H1 (cell line): Measurements from ENCODE around the gene SPTB. TPM values are rescaled to one million over a fixed set of nuclear protein-coding genes. Genes with fewer than 3 reads are reported as not detected.

Source experiments
- CTCF ChIA-PET: fragments of 300-600 bp; sonication (Branson Sonifier 250); formaldehyde crosslinking; loops from one replicate; lab custom pipeline; 2021; ENCODE audit not compliant: partially characterized antibody; lab: Charles Lee
- POLR2A ChIA-PET: fragments of 300-600 bp; sonication (Branson Sonifier 250); formaldehyde crosslinking; loops from one replicate; lab custom pipeline; 2021; ENCODE audit warnings: inconsistent platforms; ENCODE audit not compliant: partially characterized antibody; lab: Charles Lee
- DNase-seq, 2 experiments: peaks; one replicate each; pipeline versions ENCODE4 v3.0.0 to v3.0.0-alpha.2; 2010 to 2022; ENCODE audit warnings: low spot score in 2 of 2, low read depth in 1 of 2, mixed read lengths in 1 of 2
- FAIRE-seq: peaks from 2 replicates; lab custom pipeline; 2011; peaks lifted over from hg19 to GRCh38; lab: Jason Lieb, UNC
- H2AFZ ChIP-seq: 2 replicates; pipeline ENCODE4 v1.8.1; 2012; ENCODE audit warnings: low read length, inconsistent platforms
- H2AK5ac ChIP-seq: 2 replicates; pipeline ENCODE4 v1.6.1; 2013; ENCODE audit warnings: low read depth, low read length
- H2BK120ac ChIP-seq: replicated peaks from 2 replicates; pipeline ENCODE3; 2013; ENCODE audit warnings: low read depth, low read length, inconsistent platforms
- H2BK12ac ChIP-seq: 2 replicates; pipeline ENCODE4 v1.6.1; 2013; ENCODE audit warnings: low read depth, low read length
- H2BK15ac ChIP-seq: 2 replicates; pipeline ENCODE4 v1.6.1; 2013; ENCODE audit warnings: low read length
- H2BK20ac ChIP-seq: 2 replicates; pipeline ENCODE4 v1.6.1; 2013; ENCODE audit warnings: low read length
- H2BK5ac ChIP-seq: 2 replicates; pipeline ENCODE4 v1.6.1; 2013; ENCODE audit warnings: low read depth, low read length
- H3K14ac ChIP-seq: 2 replicates; pipeline ENCODE4 v1.6.1; 2013; ENCODE audit warnings: inconsistent platforms; ENCODE audit not compliant: insufficient read length
- H3K18ac ChIP-seq: 2 replicates; pipeline ENCODE4 v1.6.1; 2013; ENCODE audit warnings: low read length; ENCODE audit errors: extremely low read depth
- H3K23ac ChIP-seq: 2 replicates; pipeline ENCODE4 v1.6.1; 2013; ENCODE audit warnings: inconsistent platforms; ENCODE audit not compliant: insufficient read length
- H3K23me2 ChIP-seq: 2 replicates; pipeline ENCODE4 v1.6.1; 2013; ENCODE audit warnings: low read depth, low read length
- H3K27ac ChIP-seq: 2 replicates; pipeline ENCODE4 v1.6.1; 2011; ENCODE audit warnings: low read depth, low read length, inconsistent platforms
- H3K27me3 ChIP-seq, 4 experiments: replicated peaks in 1 of 4; 1 replicate in 1 of 4; 2 replicates in 3 of 4; pipeline versions ENCODE4 v1.6.1 to v1.8.1; 2011 to 2013; ENCODE audit warnings: low read length in 3 of 4, mild to moderate bottlenecking in 3 of 4, inconsistent platforms in 2 of 4, mixed read lengths in 2 of 4, moderate library complexity in 1 of 4; ENCODE audit not compliant: control insufficient read depth in 3 of 4, insufficient read depth in 3 of 4; ENCODE audit errors: extremely low read depth in 1 of 4
- H3K36me3 ChIP-seq, 4 experiments: 2 replicates each; pipeline versions ENCODE4 v1.6.1 to v1.8.1; 2011 to 2013; ENCODE audit warnings: mild to moderate bottlenecking in 4 of 4, low read length in 3 of 4, moderate library complexity in 2 of 4, control low read depth in 1 of 4, inconsistent platforms in 1 of 4; ENCODE audit not compliant: insufficient read depth in 4 of 4, control insufficient read depth in 2 of 4
- H3K4ac ChIP-seq: replicated peaks from 2 replicates; pipeline ENCODE3; 2013; ENCODE audit warnings: low read length, low read depth, mixed read lengths, inconsistent platforms; ENCODE audit not compliant: insufficient read length
- H3K4me1 ChIP-seq, 4 experiments: replicated peaks in 1 of 4; 1 replicate in 1 of 4; 2 replicates in 3 of 4; pipeline versions ENCODE4 v1.6.1 to v1.8.1; 2011 to 2013; ENCODE audit warnings: low read length in 3 of 4, inconsistent platforms in 2 of 4, mixed read lengths in 1 of 4; ENCODE audit not compliant: insufficient read depth in 4 of 4, control insufficient read depth in 3 of 4
- H3K4me2 ChIP-seq, 2 experiments: 2 replicates each; pipeline versions ENCODE4 v1.6.1 to v1.8.1; 2011 to 2013; ENCODE audit warnings: low read depth in 2 of 2, low read length in 2 of 2, control low read depth in 1 of 2, inconsistent platforms in 1 of 2, mild to moderate bottlenecking in 1 of 2; ENCODE audit not compliant: insufficient read depth in 1 of 2
- H3K4me3 ChIP-seq, 4 experiments: fragments of 200-600, 300-600 bp in 1 of 4; sonication (generic), shearing (Covaris generic), sonication (Bioruptor Twin) in 1 of 4; 2 replicates each; pipeline versions ENCODE4 v1.5.1 to v1.8.1; 2011 to 2016; ENCODE audit warnings: low read length in 4 of 4, low read depth in 3 of 4, control low read depth in 2 of 4, inconsistent platforms in 2 of 4, mild to moderate bottlenecking in 2 of 4, mixed read lengths in 1 of 4, moderate library complexity in 1 of 4; ENCODE audit not compliant: insufficient read depth in 2 of 4; ENCODE audit errors: extremely low read depth in 1 of 4
- H3K56ac ChIP-seq: replicated peaks from 2 replicates; pipeline ENCODE3; 2013; ENCODE audit warnings: low read depth, mild to moderate bottlenecking, mixed read lengths, low read length, inconsistent platforms; ENCODE audit not compliant: insufficient read length
- H3K79me1 ChIP-seq: 2 replicates; pipeline ENCODE4 v1.6.1; 2013; ENCODE audit warnings: low read depth, low read length, control low read depth
- H3K79me2 ChIP-seq, 2 experiments: 2 replicates each; pipeline versions ENCODE4 v1.6.1 to v1.8.1; 2012 to 2013; ENCODE audit warnings: low read length in 2 of 2, mild to moderate bottlenecking in 2 of 2, inconsistent platforms in 1 of 2; ENCODE audit not compliant: insufficient read depth in 2 of 2, control insufficient read depth in 1 of 2
- H3K9ac ChIP-seq, 4 experiments: replicated peaks in 1 of 4; 1 replicate in 1 of 4; 2 replicates in 3 of 4; pipeline versions ENCODE4 v1.6.1 to v1.8.1; 2011 to 2013; ENCODE audit warnings: low read depth in 3 of 4, low read length in 3 of 4, control low read depth in 2 of 4, mild to moderate bottlenecking in 2 of 4, moderate library complexity in 2 of 4, inconsistent platforms in 1 of 4; ENCODE audit errors: extremely low read depth in 1 of 4
- H3K9me3 ChIP-seq, 2 experiments: 2 replicates each; pipeline versions ENCODE4 v1.6.1 to v1.8.1; 2012 to 2013; ENCODE audit warnings: mild to moderate bottlenecking in 2 of 2, moderate library complexity in 2 of 2, control low read depth in 1 of 2, inconsistent platforms in 1 of 2, low read depth in 1 of 2, low read length in 1 of 2, mixed read lengths in 1 of 2; ENCODE audit not compliant: insufficient read depth in 2 of 2
- H4K20me1 ChIP-seq, 2 experiments: replicated peaks in 1 of 2; 2 replicates each; pipeline versions ENCODE3 to v1.8.1; 2011 to 2013; ENCODE audit warnings: inconsistent platforms in 2 of 2, low read length in 2 of 2, mild to moderate bottlenecking in 1 of 2; ENCODE audit not compliant: insufficient read depth in 2 of 2, control insufficient read depth in 1 of 2
- H4K5ac ChIP-seq: 2 replicates; pipeline ENCODE4 v1.6.1; 2013; ENCODE audit warnings: low read length, low read depth, mixed read lengths, inconsistent platforms; ENCODE audit not compliant: insufficient read length
- H4K8ac ChIP-seq: 2 replicates; pipeline ENCODE4 v1.8.0; 2013; ENCODE audit warnings: mild to moderate bottlenecking, moderate library complexity, low read length, inconsistent platforms; ENCODE audit not compliant: insufficient read depth; ENCODE audit errors: extremely low read depth
- H4K91ac ChIP-seq: replicated peaks from 2 replicates; pipeline ENCODE3; 2013; ENCODE audit warnings: low read length, mixed read lengths, inconsistent platforms; ENCODE audit not compliant: insufficient read length
- CBX8 ChIP-seq: fragments of 300-800, 300-1000 bp; sonication (generic); IDR thresholded peaks from 2 replicates; pipeline ENCODE4 v1.7.1; 2016; ENCODE audit warnings: low read depth, low read length, borderline replicate concordance
- CEBPB ChIP-seq: IDR thresholded peaks from 2 replicates; pipeline ENCODE4 v1.6.1; 2012; ENCODE audit warnings: low read depth, low read length
- CHD2 ChIP-seq: IDR thresholded peaks from 2 replicates; pipeline ENCODE4 v1.6.1; 2012; ENCODE audit warnings: low read length, improper control_type of control experiment
- CTBP2 ChIP-seq: IDR thresholded peaks from 2 replicates; pipeline ENCODE4 v1.7.0; 2011; ENCODE audit warnings: borderline replicate concordance, mild to moderate bottlenecking, moderate library complexity, mixed read lengths, low read length; ENCODE audit not compliant: insufficient read depth, insufficient read length
- EGR1 ChIP-seq: IDR thresholded peaks from 2 replicates; pipeline ENCODE4 v1.6.1; 2011; ENCODE audit warnings: low read depth, low read length, borderline replicate concordance
- GTF2F1 ChIP-seq: IDR thresholded peaks from 2 replicates; pipeline ENCODE4 v1.6.1; 2012; ENCODE audit warnings: low read depth, low read length, improper control_type of control experiment, borderline replicate concordance
- HDAC6 ChIP-seq: IDR thresholded peaks from one replicate; pipeline ENCODE4 v1.7.1; 2012; ENCODE audit warnings: low read depth, mild to moderate bottlenecking, inconsistent platforms, low read length, moderate library complexity
- KDM5A ChIP-seq: fragments of 200-600 bp; IDR thresholded peaks from 2 replicates; pipeline ENCODE4 v1.7.1; 2012; ENCODE audit warnings: mild to moderate bottlenecking, low read length, inconsistent platforms, mixed read lengths
- NRF1 ChIP-seq: IDR thresholded peaks from 2 replicates; pipeline ENCODE4 v1.6.1; 2011; ENCODE audit warnings: mild to moderate bottlenecking, low read depth, low read length, improper control_type of control experiment
- PHF8 ChIP-seq: fragments of 200-600 bp; sonication (generic); conservative IDR thresholded peaks from 2 replicates; pipeline ENCODE4 v1.7.1; 2012; ENCODE audit warnings: low read depth, mild to moderate bottlenecking, inconsistent platforms, low read length, moderate library complexity
- POLR2A ChIP-seq, 2 experiments: IDR thresholded peaks; 1 replicate in 1 of 2; 2 replicates in 1 of 2; pipeline ENCODE4 v1.6.1; 2011; ENCODE audit warnings: low read depth in 2 of 2, low read length in 2 of 2, mild to moderate bottlenecking in 2 of 2; ENCODE audit errors: control extremely low read depth in 1 of 2
- POLR2AphosphoS5 ChIP-seq: IDR thresholded peaks from 2 replicates; pipeline ENCODE4 v1.6.1; 2011; ENCODE audit warnings: low read depth, low read length
- SP4 ChIP-seq: IDR thresholded peaks from 2 replicates; pipeline ENCODE4 v1.6.1; 2012; ENCODE audit warnings: low read length, inconsistent platforms
- TAF1 ChIP-seq: IDR thresholded peaks from 2 replicates; pipeline ENCODE4 v1.6.1; 2011; ENCODE audit warnings: mild to moderate bottlenecking, low read depth, low read length
- TAF7 ChIP-seq: optimal IDR thresholded peaks from 2 replicates; pipeline ENCODE3; 2011; ENCODE audit warnings: low read depth, mild to moderate bottlenecking, inconsistent platforms, low read length, moderate library complexity, borderline replicate concordance
- TBP ChIP-seq: IDR thresholded peaks from 2 replicates; pipeline ENCODE4 v1.6.1; 2011; ENCODE audit warnings: low read depth, low read length, improper control_type of control experiment
- TEAD4 ChIP-seq: IDR thresholded peaks from 2 replicates; pipeline ENCODE4 v1.6.1; 2012; ENCODE audit warnings: low read depth, low read length, inconsistent platforms, mixed read lengths
- WGBS, 2 experiments: shearing (Covaris generic) in 1 of 2; methylation state at CpG; one replicate each; pipeline versions ENCODE4 v1.1.6 to v1.1.7; 2013 to 2015; ENCODE audit warnings: low lambda C conversion rate in 2 of 2, mixed read lengths in 2 of 2, inconsistent platforms in 1 of 2, low coverage in 1 of 2, missing lambda C conversion rate in 1 of 2; ENCODE audit not compliant: insufficient replicate concordance in 2 of 2, insufficient coverage in 1 of 2, insufficient read length in 1 of 2; ENCODE audit errors: extremely low coverage in 1 of 2, missing lambda C conversion rate in 1 of 2; 5-methylcytosine and 5-hydroxymethylcytosine counted together
- polyA plus RNA-seq, 7 experiments: library from polyadenylated mRNA; depleted of rRNA in 3 of 7; stranded (reverse) in 5 of 7; unstranded in 2 of 7; fragments of >200 nt in 5 of 7; fragments of 200-250 nt in 2 of 7; gene quantifications; 1 replicate in 5 of 7; 2 replicates in 1 of 7; 4 replicates in 1 of 7; pipeline versions ENCODE4 v1.2.1 to v1.2.3, GENCODE V29; 2011 to 2013; ENCODE audit warnings: missing spikeins in 2 of 7, mixed read lengths in 2 of 7
- total RNA-seq: library from RNA; stranded (reverse); fragmentation: NEBNext Ultra II Directional; extraction: Animal tissue kit (Norgen Biotek cat#: 25700); gene quantifications from 2 replicates; pipeline ENCODE4 v1.2.1, GENCODE V29; 2021

SPTB gene
- total and polyA plus RNA-seq, 2 of the 8 experiments (the other 6 are each of a cell fraction or from before 2014, with no cell fraction given), result 0.30 to 2.4 TPM

DNA sequence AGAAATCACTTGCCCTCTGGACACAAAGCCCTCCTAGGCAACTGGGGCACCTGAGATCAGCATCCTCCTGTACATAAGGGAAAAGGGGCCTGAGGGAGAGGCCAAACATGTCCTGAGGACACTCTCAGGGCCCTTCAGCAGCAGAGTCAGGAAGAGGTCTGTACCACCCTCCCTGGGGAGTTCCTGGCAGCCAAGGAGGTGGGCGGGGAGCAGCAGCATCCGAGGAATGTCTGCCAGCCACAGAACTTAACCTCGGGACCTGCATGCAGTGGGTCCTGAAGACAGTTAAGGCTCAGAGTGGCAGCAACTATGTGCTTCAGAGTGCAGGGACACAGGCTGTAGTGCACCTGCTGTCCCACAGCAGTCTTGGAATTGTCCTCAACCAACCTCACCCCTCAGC, 62.1 kb downstream of the SPTB start:
- no peaks in the 10 kb centered on the region for H3K9me3 ChIP-seq
- no peak overlapping the region for H4K8ac ChIP-seq
- no peak overlapping the region for H3K18ac ChIP-seq
- no peak overlapping the region for H3K14ac ChIP-seq
- H4K20me1 ChIP-seq, result no peaks in the 10 kb centered on the region
- no peak overlapping the region for H4K5ac ChIP-seq
- FAIRE-seq (no peak), DNase-seq (no peak)
- H3K23me2 ChIP-seq, result no peaks in the 10 kb centered on the region
- WGBS, 2 experiments, result 83% methylated on average over 3 of the region's 3 CpGs; no CpG with 5 or more reads in 1 of the 2 experiments
- no peak overlapping the region for H4K91ac ChIP-seq
- no peak overlapping the region for H2BK12ac ChIP-seq
- no peaks in the 10 kb centered on the region for H3K79me2 ChIP-seq
- H3K27me3 ChIP-seq, result no peaks in the 10 kb centered on the region; a peak in 1 of 7 replicates
- no peak overlapping the region for H2BK5ac ChIP-seq
- H3K4ac ChIP-seq, result no peak overlapping the region
- H3K36me3 ChIP-seq, result no peaks in the 10 kb centered on the region
- H3K4me3 ChIP-seq, result no peak overlapping the region
- ChIA-PET POLR2A (no interaction called here), CTCF (interaction anchor here (0.8 to 9.7 kb wide), 7 partner anchors 10 to 73 kb away, joined by 3 to 96 read pairs (median 4); no protein-coding TSS in a partner anchor)
- H3K23ac ChIP-seq, result no peak overlapping the region
- no peak overlapping the region for H2AFZ ChIP-seq
- H3K56ac ChIP-seq, result no peak overlapping the region
- no peak overlapping the region for H2BK15ac ChIP-seq
- H2BK20ac ChIP-seq, result no peak overlapping the region
- no peak overlapping the region for H3K27ac ChIP-seq
- H3K4me2 ChIP-seq, result no peak overlapping the region
- no peaks in the 10 kb centered on the region for H3K79me1 ChIP-seq
- peaks cover 0 to 5% (median 3%) of the 10 kb centered on the region in 4 experiments; a peak in 3 of 7 replicates for H3K4me1 ChIP-seq
- no peak overlapping the region for H2AK5ac ChIP-seq
- no peak overlapping the region for H3K9ac ChIP-seq
- no peak overlapping the region for H2BK120ac ChIP-seq
- TF ChIP-seq CHD2 (no peak), SP4 (no peak), TAF1 (no peak), CBX8 (no peak), POLR2AphosphoS5 (no peak), CEBPB (no peak), KDM5A (no peak), EGR1 (no peak), POLR2A (IDR thresholded peaks at IDR 0.05; ENCODE audit: control extremely low read depth in 1 of 2, low read depth in 2 of 2, low read length in 2 of 2) (no peak), TAF7 (no peak), NRF1 (no peak), CTBP2 (no peak), TEAD4 (no peak), GTF2F1 (no peak), HDAC6 (no peak), TBP (no peak), PHF8 (no peak)
